HepG2 (cell line): ENCODE measurements around the gene PRDX3. TPM values are rescaled to one million over a fixed set of nuclear protein-coding genes. Genes with fewer than 3 reads are reported as not detected.
A peak's percentile ranks its signal among the peaks of the same experiment; 100 is the strongest.

Experiments used
- ATAC-seq: fragments of 200-7000 bp; cut with Tn5 transposase; 3 replicates; pipeline ENCODE4 v1.9.1; 2020; ENCODE audit warnings: mild to moderate bottlenecking, moderate library complexity
- BruUV-seq: library from RNA; stranded (reverse); fragments of 400-500 nt; replicated peaks from 2 replicates; lab custom pipeline; 2021; lab: Mats Ljungman, UMichigan
- CTCF ChIA-PET: fragments of 300-600 bp; formaldehyde crosslinking; extraction: SDS; loops from one replicate; lab custom pipeline; 2021; ENCODE audit warnings: low total read pairs, inconsistent platforms, low intra/inter-chr PET ratio; lab: Yijun Ruan, JAX
- POLR2A ChIA-PET: fragments of 350-600 bp; sonication (Branson Sonifier 250); formaldehyde crosslinking; loops from one replicate; lab custom pipeline; 2020; ENCODE audit warnings: antibody characterized with exemption, inconsistent platforms; lab: Yijun Ruan, JAX
- DNase-seq: peaks from one replicate; pipeline ENCODE4 v3.0.0-alpha.2; 2015; ENCODE audit warnings: low spot score
- FAIRE-seq: peaks from 3 replicates; lab custom pipeline; 2011; peaks lifted over from hg19 to GRCh38; lab: Jason Lieb, UNC
- H2AFZ ChIP-seq: one replicate; pipeline ENCODE4 v1.6.1; 2011; ENCODE audit warnings: low read length, inconsistent platforms
- H3K27ac ChIP-seq: fragments of 300-600 bp; 3 replicates; pipeline ENCODE4 v1.8.0; 2011; ENCODE audit warnings: mixed run types, mild to moderate bottlenecking, mixed read lengths, low read length, inconsistent platforms; ENCODE audit not compliant: insufficient read depth; ENCODE audit errors: extremely low read length
- H3K27me3 ChIP-seq, 2 experiments: fragments of 200-600 bp in 1 of 2; 2 replicates in 1 of 2; 3 replicates in 1 of 2; pipeline versions ENCODE4 v1.6.0 to v1.8.0; 2011; ENCODE audit warnings: low read length in 2 of 2, mild to moderate bottlenecking in 2 of 2, moderate library complexity in 2 of 2, inconsistent platforms in 1 of 2; ENCODE audit not compliant: insufficient read depth in 2 of 2, control insufficient read depth in 1 of 2
- H3K36me3 ChIP-seq, 2 experiments: fragments of 200-600 bp in 1 of 2; replicated peaks in 1 of 2; 2 replicates in 1 of 2; 3 replicates in 1 of 2; pipeline versions ENCODE4 v1.5.1 to v1.8.0; 2011; ENCODE audit warnings: low read length in 2 of 2, inconsistent platforms in 1 of 2; ENCODE audit not compliant: insufficient read depth in 2 of 2, control insufficient read depth in 1 of 2
- H3K4me1 ChIP-seq: 2 replicates; pipeline ENCODE4 v1.5.1; 2012; ENCODE audit warnings: low read length, inconsistent platforms; ENCODE audit not compliant: insufficient read depth
- H3K4me2 ChIP-seq: 2 replicates; pipeline ENCODE4 v1.6.0; 2011; ENCODE audit warnings: low read depth, low read length, inconsistent platforms
- H3K4me3 ChIP-seq, 3 experiments: fragments of 200-600 bp in 1 of 3; sonication (generic), shearing (Covaris generic) in 1 of 3; replicated peaks in 1 of 3; 2 replicates each; pipeline ENCODE4 v1.5.1; 2011 to 2016; ENCODE audit warnings: low read length in 3 of 3, inconsistent platforms in 2 of 3, low read depth in 2 of 3, mild to moderate bottlenecking in 2 of 3, control low read depth in 1 of 3, mixed read lengths in 1 of 3; ENCODE audit not compliant: insufficient read depth in 1 of 3
- H3K79me2 ChIP-seq: one replicate; pipeline ENCODE4 v1.6.1; 2011; ENCODE audit warnings: low read length, inconsistent platforms; ENCODE audit not compliant: insufficient read depth
- H3K9ac ChIP-seq: 2 replicates; pipeline ENCODE4 v1.6.0; 2011; ENCODE audit warnings: mild to moderate bottlenecking, low read depth, low read length, inconsistent platforms; ENCODE audit not compliant: insufficient read depth
- H3K9me3 ChIP-seq: 2 replicates; pipeline ENCODE4 v1.5.1; 2012; ENCODE audit warnings: mild to moderate bottlenecking, low read length
- H4K20me1 ChIP-seq: 2 replicates; pipeline ENCODE4 v1.6.0; 2011; ENCODE audit warnings: inconsistent platforms, mild to moderate bottlenecking, low read length, moderate library complexity; ENCODE audit not compliant: insufficient read depth
- CCDC6 ChIP-seq: sonication (generic); formaldehyde crosslinking; IDR thresholded peaks from 2 replicates; pipeline ENCODE4 v1.8.1; 2022; ENCODE audit warnings: mild to moderate bottlenecking, missing genetic modification reagents, moderate library complexity
- FOSL2 ChIP-seq: sonication (generic); formaldehyde crosslinking; IDR thresholded peaks from 2 replicates; pipeline ENCODE4 v1.4.0; 2020; ENCODE audit warnings: missing genetic modification reagents
- FOXM1 ChIP-seq: sonication (generic); formaldehyde crosslinking; IDR thresholded peaks from 2 replicates; pipeline ENCODE4 v1.5.0; 2020; ENCODE audit warnings: missing genetic modification reagents
- MED8 ChIP-seq: sonication (generic); formaldehyde crosslinking; IDR thresholded peaks from 2 replicates; pipeline ENCODE4 v1.8.1; 2023; ENCODE audit warnings: mild to moderate bottlenecking, missing genetic modification reagents; ENCODE audit not compliant: insufficient replicate concordance
- MIXL1 ChIP-seq: IDR thresholded peaks from 2 replicates; pipeline ENCODE4 v1.6.1; 2016
- MXD4 ChIP-seq: IDR thresholded peaks from 2 replicates; pipeline ENCODE4 v1.6.1; 2016; ENCODE audit warnings: mild to moderate bottlenecking, missing biosample characterization, missing genetic modification reagents
- POLR2G ChIP-seq: fragments of 200-400 bp; formaldehyde crosslinking; IDR thresholded peaks from 2 replicates; pipeline ENCODE4 v1.6.1; 2018; ENCODE audit warnings: mild to moderate bottlenecking, low read depth, low read length, moderate library complexity
- RCOR2 ChIP-seq: IDR thresholded peaks from 2 replicates; pipeline ENCODE4 v1.6.1; 2016; ENCODE audit warnings: missing biosample characterization, missing genetic modification reagents
- SNAI1 ChIP-seq: sonication (generic); formaldehyde crosslinking; IDR thresholded peaks from 2 replicates; pipeline ENCODE4 v1.5.0; 2020; ENCODE audit warnings: mild to moderate bottlenecking, missing genetic modification reagents, borderline replicate concordance
- SNAPC2 ChIP-seq: sonication (generic); formaldehyde crosslinking; IDR thresholded peaks from 2 replicates; pipeline ENCODE4 v1.8.1; 2022; ENCODE audit warnings: mild to moderate bottlenecking, missing genetic modification reagents
- THAP11 ChIP-seq: IDR thresholded peaks from 2 replicates; pipeline ENCODE4 v1.6.1; 2016; ENCODE audit warnings: missing biosample characterization, missing genetic modification reagents
- WIZ ChIP-seq: sonication (generic); formaldehyde crosslinking; IDR thresholded peaks from 2 replicates; pipeline ENCODE4 v1.5.1; 2020; ENCODE audit warnings: mild to moderate bottlenecking, missing genetic modification reagents
- ZBTB7A ChIP-seq: sonication (generic); formaldehyde crosslinking; IDR thresholded peaks from 2 replicates; pipeline ENCODE4 v1.8.0; 2022; ENCODE audit warnings: mild to moderate bottlenecking, missing genetic modification reagents
- ZFP36L1 ChIP-seq: sonication (generic); formaldehyde crosslinking; IDR thresholded peaks from 2 replicates; pipeline ENCODE4 v1.8.0; 2022; ENCODE audit warnings: mild to moderate bottlenecking, missing genetic modification reagents, moderate library complexity
- ZFP82 ChIP-seq: sonication (generic); formaldehyde crosslinking; IDR thresholded peaks from 2 replicates; pipeline ENCODE4 v1.5.1; 2020; ENCODE audit warnings: mild to moderate bottlenecking, missing genetic modification reagents, borderline replicate concordance
- ZNF205 ChIP-seq: IDR thresholded peaks from 2 replicates; pipeline ENCODE4 v1.6.1; 2018; ENCODE audit warnings: missing biosample characterization, missing genetic modification reagents
- ZNF326 ChIP-seq: sonication (generic); formaldehyde crosslinking; IDR thresholded peaks from 2 replicates; pipeline ENCODE4 v1.4.0; 2020; ENCODE audit warnings: missing genetic modification reagents, borderline replicate concordance
- ZNF501 ChIP-seq: sonication (generic); formaldehyde crosslinking; IDR thresholded peaks from 2 replicates; pipeline ENCODE4 v1.5.1; 2020; ENCODE audit warnings: mild to moderate bottlenecking, moderate library complexity, missing genetic modification reagents
- ZNF792 ChIP-seq: IDR thresholded peaks from 2 replicates; pipeline ENCODE4 v1.6.1; 2016
- ZNF816 ChIP-seq: sonication (generic); formaldehyde crosslinking; IDR thresholded peaks from 2 replicates; pipeline ENCODE4 v1.8.0; 2022; ENCODE audit warnings: missing genetic modification reagents, mild to moderate bottlenecking, borderline replicate concordance
- WGBS: methylation state at CpG from one replicate; pipeline ENCODE4 v1.1.6; 2017; ENCODE audit warnings: low lambda C conversion rate; 5-methylcytosine and 5-hydroxymethylcytosine counted together
- in situ Hi-C: cut with HindIII; loops from 2 replicates; pipeline ENCODE4 v1.10.0; 2017; ENCODE audit warnings: low pct_unique_long_range_greater_than_20kb; ENCODE audit not compliant: extremely low pct_ligation_motif_present
- intact Hi-C: fragments of 100-400 bp; cut with micrococcal nuclease; formaldehyde crosslinking; loops from one replicate; pipeline ENCODE4 v1.10.0; 2022; ENCODE audit not compliant: unreplicated experiment
- polyA plus RNA-seq, 8 experiments: library from polyadenylated mRNA; depleted of rRNA in 3 of 8; stranded (reverse) in 7 of 8; unstranded in 1 of 8; fragments of >200 nt; fragmentation: Illumina TruSeq in 4 of 8; extraction: Trizol in 4 of 8; gene quantifications; 2 replicates each; pipeline versions ENCODE4 v1.2.1 to v1.2.3, GENCODE V29; 2011 to 2016; ENCODE audit warnings: low read depth in 4 of 8, missing spikeins in 1 of 8, mixed read lengths in 1 of 8; ENCODE audit not compliant: insufficient read depth in 1 of 8
- total RNA-seq, 5 experiments: library from RNA; depleted of rRNA; stranded (reverse); fragments of >200 nt; fragmentation: Illumina TruSeq; extraction: Trizol; gene quantifications; 2 replicates each; pipeline ENCODE4 v1.2.3, GENCODE V29; 2016; ENCODE audit warnings: low read depth in 1 of 5
- TF ChIP-seq, protein P1 (sequence below): sonication (generic); formaldehyde crosslinking; IDR thresholded peaks from 2 replicates; pipeline ENCODE4 v1.4.0; 2020; ENCODE audit warnings: missing genetic modification reagents
- TF ChIP-seq, protein P2 (sequence below): sonication (generic); formaldehyde crosslinking; IDR thresholded peaks from 2 replicates; pipeline ENCODE4 v1.5.0; 2020; ENCODE audit warnings: missing genetic modification reagents
- TF ChIP-seq, protein P3 (sequence below): sonication (generic); formaldehyde crosslinking; IDR thresholded peaks from 2 replicates; pipeline ENCODE4 v1.5.0; 2020; ENCODE audit warnings: mild to moderate bottlenecking, missing genetic modification reagents

PRDX3 gene
- total and polyA plus RNA-seq, 2 of the 13 experiments (the other 11 are each of a cell fraction or from before 2014, with no cell fraction given): 407 to 565 TPM

GRCh38 chr10:119120413-119120867 lies 58.2 kb downstream of the PRDX3 start:
- DNase-seq (peak; percentile 96), FAIRE-seq (peak; percentile 98), ATAC-seq (peak; percentile 93)
- peaks cover 7 to 30% of the 10 kb centered on the region in 2 experiments for H3K36me3 ChIP-seq
- CTCF ChIA-PET: no interaction called here
- in situ Hi-C loops (no loop called here), intact Hi-C loops (loop anchor here (2.0 to 5.0 kb wide), 3 partner anchors 40 to 88 kb away; partner anchors contain the start of genes EIF3A and PRDX3)
- H3K4me3 ChIP-seq: no peak overlapping the region; a peak in 1 of 6 replicates
- WGBS: 3% methylated on average over 4 of the region's 4 CpGs
- no peak overlapping the region for H2AFZ ChIP-seq
- H3K27me3 ChIP-seq: no peaks in the 10 kb centered on the region
- no peaks in the 10 kb centered on the region for H3K9me3 ChIP-seq
- H3K4me2 ChIP-seq: peak overlapping the region; percentile 46
- H3K9ac ChIP-seq: peak overlapping the region; percentile 65
- no peaks in the 10 kb centered on the region for H3K79me2 ChIP-seq
- POLR2A ChIA-PET: interaction anchor here (0.8 to 6.4 kb wide), 14 partner anchors 9 to 133 kb away, joined by 3 to 40 read pairs (median 4); partner anchors contain the start of genes DENND10, EIF3A and SFXN4
- H3K4me1 ChIP-seq: peaks cover 58% of the 10 kb centered on the region
- H3K27ac ChIP-seq: peak overlapping the region; percentile 95
- no peaks in the 10 kb centered on the region for H4K20me1 ChIP-seq
- BruUV-seq: no TSS peak
- TF ChIP-seq SNAPC2 (CRISPR knock-in tag) (no peak), ZNF501 (CRISPR knock-in tag) (no peak; the same call in 1 of the 2 replicates), ZNF792 (CRISPR knock-in tag) (peak; percentile 74; the same call in 1 of the 2 replicates), ZFP82 (CRISPR knock-in tag) (no peak), ZNF326 (CRISPR knock-in tag) (no peak), MIXL1 (CRISPR knock-in tag) (peak; percentile 93), CCDC6 (CRISPR knock-in tag) (peak; percentile 88; the same call in 1 of the 2 replicates), MXD4 (CRISPR knock-in tag) (peak; percentile 65; the same call in 1 of the 2 replicates), FOXM1 (CRISPR knock-in tag) (no peak), MED8 (CRISPR knock-in tag) (no peak), RCOR2 (CRISPR knock-in tag) (peak; percentile 66; the same call in 1 of the 2 replicates), FOSL2 (peak; percentile 97), POLR2G (no peak), ZNF205 (CRISPR knock-in tag) (peak; percentile 27; the same call in 1 of the 2 replicates), ZFP36L1 (CRISPR knock-in tag) (peak; percentile 34; the same call in 1 of the 2 replicates), WIZ (no peak), ZBTB7A (CRISPR knock-in tag) (no peak), ZNF816 (CRISPR knock-in tag) (no peak; the same call in 1 of the 2 replicates), THAP11 (peak; percentile 62), SNAI1 (CRISPR knock-in tag) (no peak)
- TF ChIP-seq, protein P1, sequence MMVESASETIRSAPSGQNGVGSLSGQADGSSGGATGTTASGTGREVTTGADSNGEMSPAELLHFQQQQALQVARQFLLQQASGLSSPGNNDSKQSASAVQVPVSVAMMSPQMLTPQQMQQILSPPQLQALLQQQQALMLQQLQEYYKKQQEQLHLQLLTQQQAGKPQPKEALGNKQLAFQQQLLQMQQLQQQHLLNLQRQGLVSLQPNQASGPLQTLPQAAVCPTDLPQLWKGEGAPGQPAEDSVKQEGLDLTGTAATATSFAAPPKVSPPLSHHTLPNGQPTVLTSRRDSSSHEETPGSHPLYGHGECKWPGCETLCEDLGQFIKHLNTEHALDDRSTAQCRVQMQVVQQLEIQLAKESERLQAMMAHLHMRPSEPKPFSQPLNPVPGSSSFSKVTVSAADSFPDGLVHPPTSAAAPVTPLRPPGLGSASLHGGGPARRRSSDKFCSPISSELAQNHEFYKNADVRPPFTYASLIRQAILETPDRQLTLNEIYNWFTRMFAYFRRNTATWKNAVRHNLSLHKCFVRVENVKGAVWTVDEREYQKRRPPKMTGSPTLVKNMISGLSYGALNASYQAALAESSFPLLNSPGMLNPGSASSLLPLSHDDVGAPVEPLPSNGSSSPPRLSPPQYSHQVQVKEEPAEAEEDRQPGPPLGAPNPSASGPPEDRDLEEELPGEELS: peak; percentile 94
- TF ChIP-seq, protein P2, sequence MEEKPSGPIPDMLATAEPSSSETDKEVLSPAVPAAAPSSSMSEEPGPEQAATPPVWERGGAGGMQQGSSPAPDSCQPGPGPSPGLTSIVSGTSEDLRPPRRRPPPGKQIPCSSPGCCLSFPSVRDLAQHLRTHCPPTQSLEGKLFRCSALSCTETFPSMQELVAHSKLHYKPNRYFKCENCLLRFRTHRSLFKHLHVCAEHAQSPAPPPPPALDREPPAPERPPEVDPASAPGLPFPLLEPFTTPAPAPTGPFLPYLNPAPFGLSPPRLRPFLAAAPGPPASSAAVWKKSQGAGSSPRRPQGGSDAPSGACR (CRISPR knock-in tag): 0 out of 2 replicates have a peak, but pooled peaks have one; percentile 29
- TF ChIP-seq, protein P3, sequence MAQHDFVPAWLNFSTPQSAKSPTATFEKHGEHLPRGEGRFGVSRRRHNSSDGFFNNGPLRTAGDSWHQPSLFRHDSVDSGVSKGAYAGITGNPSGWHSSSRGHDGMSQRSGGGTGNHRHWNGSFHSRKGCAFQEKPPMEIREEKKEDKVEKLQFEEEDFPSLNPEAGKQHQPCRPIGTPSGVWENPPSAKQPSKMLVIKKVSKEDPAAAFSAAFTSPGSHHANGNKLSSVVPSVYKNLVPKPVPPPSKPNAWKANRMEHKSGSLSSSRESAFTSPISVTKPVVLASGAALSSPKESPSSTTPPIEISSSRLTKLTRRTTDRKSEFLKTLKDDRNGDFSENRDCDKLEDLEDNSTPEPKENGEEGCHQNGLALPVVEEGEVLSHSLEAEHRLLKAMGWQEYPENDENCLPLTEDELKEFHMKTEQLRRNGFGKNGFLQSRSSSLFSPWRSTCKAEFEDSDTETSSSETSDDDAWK: no peak
